Measurements from ENCODE around the gene SETSIP. TPM values are rescaled to one million over a fixed set of nuclear protein-coding genes. Genes with fewer than 3 reads are reported as not detected.
"Not testable (repeated sequence)": the region's sequence is repeated elsewhere in the genome, so short reads cannot be mapped to it uniquely, and the experiment has no call there.

SETSIP gene
- total RNA-seq, 1 donor from 2014 or later = not detected

DNA sequence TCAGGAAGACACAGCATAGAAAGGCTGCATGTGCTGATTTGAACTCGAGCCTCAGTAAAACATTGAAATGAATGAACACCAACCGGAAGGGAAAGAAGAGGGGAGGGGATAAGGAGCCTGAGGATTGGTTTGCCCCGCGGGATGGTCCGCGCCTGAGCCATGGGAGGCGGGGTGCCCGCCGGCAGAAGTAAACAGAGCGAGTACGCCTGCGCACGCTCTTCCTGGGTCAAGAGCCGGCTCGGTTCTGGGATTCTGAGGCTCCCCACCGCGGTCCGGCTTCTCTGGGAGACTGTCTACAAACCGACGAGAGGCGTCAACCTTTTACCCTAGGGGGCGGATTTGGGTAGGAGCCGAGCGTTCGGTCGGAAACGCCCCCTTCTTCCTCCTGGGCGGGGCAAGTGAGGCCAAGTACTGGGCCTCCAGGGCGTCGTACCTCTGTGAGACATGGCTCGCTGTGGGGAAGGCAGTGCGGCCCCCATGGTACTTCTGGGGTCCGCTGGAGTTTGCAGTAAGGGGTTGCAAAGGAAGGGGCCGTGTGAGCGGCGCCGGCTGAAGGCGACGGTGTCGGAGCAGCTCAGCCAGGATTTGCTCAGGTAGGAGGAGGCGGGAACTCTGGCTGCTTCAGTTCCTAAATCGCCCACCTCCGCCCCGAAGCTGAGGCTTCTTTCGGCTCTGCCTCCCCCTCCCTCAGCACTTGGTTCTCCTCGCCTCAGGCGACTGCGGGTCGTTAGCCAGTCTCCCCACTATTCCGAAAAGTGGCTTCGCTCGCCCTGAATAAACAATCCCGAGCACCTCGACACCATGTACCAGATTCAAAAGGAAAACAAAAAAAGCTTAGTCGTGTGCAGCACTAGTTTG, 5.1 kb upstream of the SETSIP start, which contains the start of gene BTBD8:
Gene BTBD8, plus strand, starts transcription at position 218 of the 858 bp plus-strand sequence. Its CDS starts 227 bp downstream, at position 445.
- Histone ChIP-seq H3K9ac (no peak within 1 kb of the TSS), H2AFZ (replicated peaks) (peak within 1 kb of the TSS; percentile 99), H3K4me3 (peak within 1 kb of the TSS; percentile 69), H3K27me3 (no peaks in the 10 kb centered on the region), H3K4me1 (no peaks in the 10 kb centered on the region), H3K4me2 (peak within 1 kb of the TSS; percentile 79), H3K36me3 (no peaks in the 10 kb centered on the region), H3K27ac (no peak within 1 kb of the TSS), H3K9me3 (ENCODE audit: low read depth) (peaks cover 6% of the 10 kb centered on the region), H3K79me2 (ENCODE audit: low read depth) (no peaks in the 10 kb centered on the region), H3F3A (ENCODE audit: low read depth) (peaks cover 17% of the 10 kb centered on the region), H4K20me1 (ENCODE audit: low read depth) (no peaks in the 10 kb centered on the region)
- peaks cover 14% of the 10 kb centered on the region for H3K9me3 Mint-ChIP-seq
- H3K36me3 Mint-ChIP-seq = no peaks in the 10 kb centered on the region
- H3K27ac Mint-ChIP-seq = peak within 1 kb of the TSS; percentile 43
- peak; percentile 92 for DNase-seq (ENCODE audit: low spot score)
- peaks cover 6% of the 10 kb centered on the region for H3K27me3 Mint-ChIP-seq (ENCODE audit: insufficient read depth, low read depth)
- H3K4me1 Mint-ChIP-seq = peaks cover 5% of the 10 kb centered on the region
- no peak for TF ChIP-seq EZH2 (IDR thresholded peaks at IDR 0.05)
- TF ChIP-seq, protein P1, sequence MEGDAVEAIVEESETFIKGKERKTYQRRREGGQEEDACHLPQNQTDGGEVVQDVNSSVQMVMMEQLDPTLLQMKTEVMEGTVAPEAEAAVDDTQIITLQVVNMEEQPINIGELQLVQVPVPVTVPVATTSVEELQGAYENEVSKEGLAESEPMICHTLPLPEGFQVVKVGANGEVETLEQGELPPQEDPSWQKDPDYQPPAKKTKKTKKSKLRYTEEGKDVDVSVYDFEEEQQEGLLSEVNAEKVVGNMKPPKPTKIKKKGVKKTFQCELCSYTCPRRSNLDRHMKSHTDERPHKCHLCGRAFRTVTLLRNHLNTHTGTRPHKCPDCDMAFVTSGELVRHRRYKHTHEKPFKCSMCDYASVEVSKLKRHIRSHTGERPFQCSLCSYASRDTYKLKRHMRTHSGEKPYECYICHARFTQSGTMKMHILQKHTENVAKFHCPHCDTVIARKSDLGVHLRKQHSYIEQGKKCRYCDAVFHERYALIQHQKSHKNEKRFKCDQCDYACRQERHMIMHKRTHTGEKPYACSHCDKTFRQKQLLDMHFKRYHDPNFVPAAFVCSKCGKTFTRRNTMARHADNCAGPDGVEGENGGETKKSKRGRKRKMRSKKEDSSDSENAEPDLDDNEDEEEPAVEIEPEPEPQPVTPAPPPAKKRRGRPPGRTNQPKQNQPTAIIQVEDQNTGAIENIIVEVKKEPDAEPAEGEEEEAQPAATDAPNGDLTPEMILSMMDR (IDR thresholded peaks at IDR 0.05) = peak; percentile 22
- H3K4me3 Mint-ChIP-seq = peak within 1 kb of the TSS; percentile 91

DNA sequence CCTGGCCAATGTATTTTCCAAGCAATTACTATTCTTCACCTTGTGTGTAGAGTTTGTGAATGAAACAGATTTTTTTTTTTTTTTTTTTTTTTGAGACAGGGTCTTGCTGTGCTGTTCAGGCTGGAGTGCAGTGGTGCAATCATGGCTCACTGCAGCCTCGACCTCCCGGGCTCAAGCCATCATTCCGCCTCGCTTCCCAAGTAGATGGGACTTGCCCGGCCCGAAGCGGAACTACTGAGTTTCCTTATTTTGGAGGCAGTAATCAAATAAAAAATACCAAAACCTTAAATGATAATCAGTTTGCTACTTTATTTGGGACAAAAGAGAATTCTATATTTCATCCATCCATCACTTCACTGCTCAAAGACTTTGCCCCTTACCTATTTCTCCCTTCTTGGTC, 4.2 kb upstream of the SETSIP start:
- H3K4me2 ChIP-seq = peak overlapping the region; percentile 79
- peak overlapping the region; percentile 43 for H3K27ac Mint-ChIP-seq
- H2AFZ ChIP-seq (replicated peaks) = peak overlapping the region; percentile 99
- TF ChIP-seq, protein P1 (IDR thresholded peaks at IDR 0.05) = no peak
- TF ChIP-seq EZH2phosphoT487 (IDR thresholded peaks at IDR 0.05) (no peak), EZH2 (IDR thresholded peaks at IDR 0.05) (no peak)
- H3K4me3 ChIP-seq = peak overlapping the region; percentile 69
- H3K9me3 ChIP-seq (ENCODE audit: low read depth) = no peaks in the 10 kb centered on the region
- H3K27me3 ChIP-seq = no peaks in the 10 kb centered on the region
- H3K79me2 ChIP-seq (ENCODE audit: low read depth) = no peaks in the 10 kb centered on the region
- H3K36me3 ChIP-seq = no peaks in the 10 kb centered on the region
- no peak overlapping the region for H3K27ac ChIP-seq
- H3K4me1 ChIP-seq = no peaks in the 10 kb centered on the region
- peaks cover 4% of the 10 kb centered on the region for H3K27me3 Mint-ChIP-seq (ENCODE audit: insufficient read depth, low read depth)
- peaks cover 5% of the 10 kb centered on the region for H3K4me1 Mint-ChIP-seq
- DNase-seq (ENCODE audit: low spot score) = no peak
- H3K4me3 Mint-ChIP-seq = peak overlapping the region; percentile 91
- no peaks in the 10 kb centered on the region for H3K36me3 Mint-ChIP-seq
- H3F3A ChIP-seq (ENCODE audit: low read depth) = peaks cover 17% of the 10 kb centered on the region
- H3K9ac ChIP-seq = no peak overlapping the region
- peaks cover 8% of the 10 kb centered on the region for H3K9me3 Mint-ChIP-seq
- no peaks in the 10 kb centered on the region for H4K20me1 ChIP-seq (ENCODE audit: low read depth)

DNA sequence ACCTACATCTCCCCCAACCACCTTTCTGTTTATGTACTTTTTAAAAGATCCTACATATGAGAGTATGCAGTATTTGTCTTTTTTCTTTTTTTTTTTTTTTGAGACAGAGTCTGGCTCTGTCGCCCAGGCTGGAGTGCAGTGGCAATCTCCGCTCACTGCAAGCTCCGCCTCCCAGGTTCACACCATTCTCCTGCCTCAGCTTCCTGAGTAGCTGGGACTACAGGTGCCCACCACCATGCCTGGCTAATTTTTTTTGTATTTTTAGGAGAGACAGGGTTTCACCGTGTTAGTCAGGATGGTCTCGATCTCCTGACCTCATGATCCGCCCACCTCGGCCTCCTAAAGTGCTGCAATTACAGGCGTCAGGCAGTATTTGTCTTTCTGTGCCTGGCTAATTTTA, 2.9 kb upstream of the SETSIP start:
- not testable (repeated sequence) for H3K4me1 ChIP-seq; H3K9ac ChIP-seq; H3K79me2 ChIP-seq (ENCODE audit: low read depth); H3K4me3 ChIP-seq; H3K4me3 Mint-ChIP-seq; H3K27ac Mint-ChIP-seq; H2AFZ ChIP-seq (replicated peaks); DNase-seq (ENCODE audit: low spot score); H3K9me3 Mint-ChIP-seq; H3K9me3 ChIP-seq (ENCODE audit: low read depth); H3K4me2 ChIP-seq; H3K27ac ChIP-seq; H3K27me3 ChIP-seq; H4K20me1 ChIP-seq (ENCODE audit: low read depth); H3K36me3 Mint-ChIP-seq; H3K36me3 ChIP-seq; H3K4me1 Mint-ChIP-seq; H3K27me3 Mint-ChIP-seq (ENCODE audit: insufficient read depth, low read depth)
- H3F3A ChIP-seq (ENCODE audit: low read depth) = peaks cover 17% of the 10 kb centered on the region

DNA sequence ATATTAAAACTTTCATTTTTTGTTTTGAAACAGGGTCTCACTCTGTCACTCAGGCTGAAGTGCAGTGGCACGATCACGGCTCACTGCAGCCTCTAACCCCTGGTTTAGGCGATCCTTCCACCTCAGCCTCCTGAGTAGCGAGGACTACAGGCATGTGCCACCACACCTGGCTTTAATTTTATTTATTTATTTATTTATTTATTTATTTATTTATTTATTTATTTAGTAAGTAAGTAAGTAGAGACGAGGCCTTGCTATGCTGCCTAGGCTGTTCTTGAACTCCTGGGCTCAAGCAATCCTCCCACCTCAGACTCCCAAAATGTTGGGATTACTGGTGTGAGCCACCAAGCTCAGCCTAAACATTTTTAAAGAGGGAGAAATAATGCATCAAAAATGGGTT, 1.2 kb upstream of the SETSIP start:
- Histone ChIP-seq H3K27me3 (no peaks in the 10 kb centered on the region), H4K20me1 (ENCODE audit: low read depth) (no peaks in the 10 kb centered on the region), H3K79me2 (ENCODE audit: low read depth) (no peaks in the 10 kb centered on the region), H3F3A (ENCODE audit: low read depth) (peaks cover 17% of the 10 kb centered on the region), H3K27ac (no peak overlapping the region), H3K36me3 (no peaks in the 10 kb centered on the region), H3K9me3 (ENCODE audit: low read depth) (no peaks in the 10 kb centered on the region), H3K4me1 (no peaks in the 10 kb centered on the region), H3K9ac (no peak overlapping the region), H3K4me3 (no peak overlapping the region), H2AFZ (replicated peaks) (no peak overlapping the region), H3K4me2 (no peak overlapping the region)
- no peak overlapping the region for H3K4me3 Mint-ChIP-seq
- H3K27me3 Mint-ChIP-seq (ENCODE audit: insufficient read depth, low read depth) = no peaks in the 10 kb centered on the region
- H3K27ac Mint-ChIP-seq = no peak overlapping the region
- TF ChIP-seq EZH2phosphoT487 (IDR thresholded peaks at IDR 0.05) (no peak), EZH2 (IDR thresholded peaks at IDR 0.05) (no peak)
- TF ChIP-seq, protein P1 (IDR thresholded peaks at IDR 0.05) = no peak
- no peaks in the 10 kb centered on the region for H3K9me3 Mint-ChIP-seq
- H3K36me3 Mint-ChIP-seq = no peaks in the 10 kb centered on the region
- peaks cover 5% of the 10 kb centered on the region for H3K4me1 Mint-ChIP-seq
- DNase-seq (ENCODE audit: low spot score) = no peak

DNA sequence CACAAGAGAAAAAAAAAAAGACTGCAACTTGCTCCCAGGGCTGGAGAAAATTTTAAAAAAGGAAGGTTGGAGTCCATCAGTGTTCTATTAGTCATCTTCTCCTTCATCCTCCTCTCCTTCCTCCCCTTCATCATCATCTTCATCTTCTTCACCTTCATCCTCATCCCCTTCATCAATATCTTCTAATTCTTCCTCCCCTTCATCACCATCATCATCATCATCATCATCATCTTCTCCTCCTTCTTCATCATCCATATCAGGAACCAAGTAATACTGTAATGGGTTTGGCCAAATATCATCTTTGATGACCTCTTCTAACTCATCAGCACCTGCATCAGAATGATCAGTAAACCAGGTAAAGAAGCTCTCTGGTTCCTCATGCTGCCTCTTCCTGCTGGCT, 765 bp downstream of the SETSIP start:
- H3K4me1 Mint-ChIP-seq; DNase-seq (ENCODE audit: low spot score); H3K36me3 Mint-ChIP-seq; H3K79me2 ChIP-seq (ENCODE audit: low read depth); H3K4me2 ChIP-seq; H3K4me1 ChIP-seq; H3K9me3 Mint-ChIP-seq; H3K36me3 ChIP-seq; H3K4me3 Mint-ChIP-seq; H3K27ac ChIP-seq; H3K4me3 ChIP-seq; H3K27me3 ChIP-seq; H3K27ac Mint-ChIP-seq; H3F3A ChIP-seq (ENCODE audit: low read depth); H3K9ac ChIP-seq; H3K9me3 ChIP-seq (ENCODE audit: low read depth); H3K27me3 Mint-ChIP-seq (ENCODE audit: insufficient read depth, low read depth); H4K20me1 ChIP-seq (ENCODE audit: low read depth); H2AFZ ChIP-seq (replicated peaks): not testable (repeated sequence)
